BLaER1 treated with 17β-estradiol and CSF1 and Interleukin-3, amounts not matched to agents 10 nM and 100 nM (cell line): ENCODE measurements around the gene INO80.
A peak's percentile ranks its signal among the peaks of the same experiment; 100 is the strongest.

Source experiments
- H3K27ac ChIP-seq, 11 experiments: shearing (Covaris generic); formaldehyde crosslinking; 2 replicates each; pipeline ENCODE4 v1.8.1; 2022
- H3K27me3 ChIP-seq, 11 experiments: shearing (Covaris generic); formaldehyde crosslinking; 2 replicates each; pipeline ENCODE4 v1.8.1; 2022
- H3K36me3 ChIP-seq, 11 experiments: shearing (Covaris generic); formaldehyde crosslinking; 2 replicates each; pipeline ENCODE4 v1.8.1; 2022
- H3K4me1 ChIP-seq, 10 experiments: shearing (Covaris generic); formaldehyde crosslinking; 2 replicates each; pipeline ENCODE4 v1.8.1; 2022
- H3K4me2 ChIP-seq, 11 experiments: shearing (Covaris generic); formaldehyde crosslinking; 2 replicates each; pipeline ENCODE4 v1.8.1; 2022
- H3K4me3 ChIP-seq, 10 experiments: shearing (Covaris generic); formaldehyde crosslinking; 2 replicates each; pipeline ENCODE4 v1.8.1; 2022
- H3K9ac ChIP-seq, 11 experiments: shearing (Covaris generic); formaldehyde crosslinking; 2 replicates each; pipeline ENCODE4 v1.8.1; 2022
- H3K9me3 ChIP-seq, 11 experiments: shearing (Covaris generic); formaldehyde crosslinking; replicated peaks in 1 of 11; 2 replicates each; pipeline ENCODE4 v1.8.1; 2022
- H4K20me1 ChIP-seq, 11 experiments: shearing (Covaris generic); formaldehyde crosslinking; 2 replicates each; pipeline ENCODE4 v1.8.1; 2022
- Cebpa-rat ChIP-seq, 11 experiments: shearing (Covaris generic); IDR thresholded peaks; 2 replicates each; pipeline ENCODE4 v1.8.1; 2022

The INO80 gene

GRCh38 chr15:41043276-41043951 is 72.7 kb downstream of the INO80 start:
- Histone ChIP-seq H3K36me3 (peaks cover 98 to 100% (median 100%) of the 10 kb centered on the region in 11 experiments), H3K4me3 (no peak overlapping the region), H3K4me1 (peaks cover 0 to 13% (median 4%) of the 10 kb centered on the region in 10 experiments; a peak in 9 of 20 replicates), H3K27ac (no peak overlapping the region), H3K9me3 (no peaks in the 10 kb centered on the region), H3K4me2 (no peak overlapping the region), H3K27me3 (no peaks in the 10 kb centered on the region), H4K20me1 (peaks cover 0 to 24% (median 0%) of the 10 kb centered on the region in 11 experiments; a peak in 8 of 22 replicates), H3K9ac (no peak overlapping the region)
- no peak for TF ChIP-seq Cebpa-rat (IDR thresholded peaks at IDR 0.05)

- Histone ChIP-seq H3K9me3 (no peaks in the 10 kb centered on the region), H3K4me2 (no peak overlapping the region), H3K4me1 (peaks cover 0 to 13% (median 4%) of the 10 kb centered on the region in 10 experiments; a peak in 9 of 20 replicates), H3K36me3 (peaks cover 97 to 100% (median 99%) of the 10 kb centered on the region in 11 experiments), H3K27ac (no peak overlapping the region), H3K27me3 (no peaks in the 10 kb centered on the region), H3K9ac (no peak overlapping the region), H4K20me1 (peaks cover 0 to 24% (median 0%) of the 10 kb centered on the region in 11 experiments; a peak in 8 of 22 replicates), H3K4me3 (no peak overlapping the region)
- no peak for TF ChIP-seq Cebpa-rat (IDR thresholded peaks at IDR 0.05)
These were observed 73.2 kb downstream of the INO80 start for GRCh38 chr15:41042851-41043250.

- H3K4me2 ChIP-seq = no peak overlapping the region
- peaks cover 0 to 35% (median 6%) of the 10 kb centered on the region in 11 experiments; a peak in 11 of 22 replicates for H4K20me1 ChIP-seq
- no peaks in the 10 kb centered on the region for H3K4me1 ChIP-seq
- H3K27ac ChIP-seq = no peak overlapping the region
- H3K4me3 ChIP-seq = no peak overlapping the region
- TF ChIP-seq Cebpa-rat (IDR thresholded peaks at IDR 0.05) = no peak
- H3K9ac ChIP-seq = no peak overlapping the region
- H3K27me3 ChIP-seq = no peaks in the 10 kb centered on the region
- H3K36me3 ChIP-seq = peaks cover 84 to 99% (median 97%) of the 10 kb centered on the region in 11 experiments
- H3K9me3 ChIP-seq = no peaks in the 10 kb centered on the region
These were observed 77.0 kb downstream of the INO80 start for GRCh38 chr15:41039121-41039520.

GRCh38 chr15:41032079-41032328 is 84.1 kb downstream of the INO80 start:
- Histone ChIP-seq H4K20me1 (peaks cover 0 to 55% (median 11%) of the 10 kb centered on the region in 11 experiments; a peak in 14 of 22 replicates), H3K4me2 (no peak overlapping the region), H3K4me3 (no peak overlapping the region), H3K4me1 (peaks cover 0 to 7% (median 0%) of the 10 kb centered on the region in 10 experiments; a peak in 3 of 20 replicates), H3K9ac (no peak overlapping the region), H3K27me3 (no peaks in the 10 kb centered on the region), H3K9me3 (no peaks in the 10 kb centered on the region), H3K36me3 (peaks cover 65 to 94% (median 85%) of the 10 kb centered on the region in 11 experiments), H3K27ac (no peak overlapping the region)
- TF ChIP-seq Cebpa-rat (IDR thresholded peaks at IDR 0.05) = no peak

- no peak overlapping the region for H3K4me3 ChIP-seq
- TF ChIP-seq Cebpa-rat (IDR thresholded peaks at IDR 0.05) = no peak
- no peak overlapping the region for H3K27ac ChIP-seq
- H3K9me3 ChIP-seq = no peaks in the 10 kb centered on the region
- H4K20me1 ChIP-seq = peaks cover 0 to 51% (median 11%) of the 10 kb centered on the region in 11 experiments; a peak in 14 of 22 replicates
- H3K4me2 ChIP-seq = no peak overlapping the region
- H3K36me3 ChIP-seq = peaks cover 67 to 95% (median 88%) of the 10 kb centered on the region in 11 experiments
- H3K4me1 ChIP-seq = peaks cover 0 to 11% (median 1%) of the 10 kb centered on the region in 10 experiments; a peak in 5 of 20 replicates
- no peak overlapping the region for H3K9ac ChIP-seq
- H3K27me3 ChIP-seq = no peaks in the 10 kb centered on the region
These were observed 84.6 kb downstream of the INO80 start for GRCh38 chr15:41031232-41032078.

- Histone ChIP-seq H3K4me3 (no peak overlapping the region), H3K4me1 (peaks cover 16 to 35% (median 25%) of the 10 kb centered on the region in 10 experiments), H3K36me3 (peaks cover 61 to 89% (median 79%) of the 10 kb centered on the region in 11 experiments), H3K27ac (no peak overlapping the region), H4K20me1 (peaks cover 0 to 45% (median 11%) of the 10 kb centered on the region in 11 experiments; a peak in 10 of 22 replicates), H3K9ac (no peak overlapping the region), H3K9me3 (no peaks in the 10 kb centered on the region), H3K27me3 (no peaks in the 10 kb centered on the region), H3K4me2 (no peak overlapping the region)
- no peak for TF ChIP-seq Cebpa-rat (IDR thresholded peaks at IDR 0.05)
These were observed 87.2 kb downstream of the INO80 start for GRCh38 chr15:41028853-41029252.

- no peak for TF ChIP-seq Cebpa-rat (IDR thresholded peaks at IDR 0.05)
- Histone ChIP-seq H4K20me1 (peaks cover 0 to 35% (median 6%) of the 10 kb centered on the region in 11 experiments; a peak in 8 of 22 replicates), H3K27me3 (no peaks in the 10 kb centered on the region), H3K9ac (peak overlapping the region in 3 of 11 experiments; percentile 7 to 39 (median 20); a peak in 2 of 22 replicates), H3K4me3 (no peak overlapping the region), H3K4me2 (peak overlapping the region in 10 of 11 experiments; percentile 38 to 84 (median 59); a peak in 18 of 22 replicates), H3K4me1 (peaks cover 20 to 53% (median 27%) of the 10 kb centered on the region in 10 experiments), H3K36me3 (peaks cover 53 to 96% (median 82%) of the 10 kb centered on the region in 11 experiments), H3K27ac (no peak overlapping the region), H3K9me3 (no peaks in the 10 kb centered on the region)
These were observed 90.7 kb downstream of the INO80 start for GRCh38 chr15:41025393-41025792.

GRCh38 chr15:41024885-41025284 is 91.2 kb downstream of the INO80 start:
- TF ChIP-seq Cebpa-rat (IDR thresholded peaks at IDR 0.05) = no peak
- Histone ChIP-seq H3K4me3 (no peak overlapping the region), H3K36me3 (peaks cover 52 to 96% (median 82%) of the 10 kb centered on the region in 11 experiments; a peak in 21 of 22 replicates), H3K27me3 (no peaks in the 10 kb centered on the region), H4K20me1 (peaks cover 0 to 31% (median 3%) of the 10 kb centered on the region in 11 experiments; a peak in 6 of 22 replicates), H3K9ac (peak overlapping the region in 7 of 11 experiments; percentile 4 to 46 (median 19); a peak in 7 of 22 replicates), H3K4me1 (peaks cover 20 to 58% (median 27%) of the 10 kb centered on the region in 10 experiments), H3K9me3 (no peaks in the 10 kb centered on the region), H3K4me2 (peak overlapping the region; percentile 38 to 84 (median 60); a peak in 20 of 22 replicates), H3K27ac (peak overlapping the region in 3 of 11 experiments; percentile 2 to 21 (median 7); a peak in 1 of 22 replicates)
